Sigmoid colon (tissue), 3 donors: ENCODE results near the gene PLEKHG4B.

Experiments used
- CTCF ChIP-seq, 4 experiments: fragments of 450-650 bp in 3 of 4; fragments of 200-600 bp in 1 of 4; IDR thresholded peaks; one replicate each; pipeline ENCODE4 v1.5.1; 2016 to 2019; ENCODE audit warnings: antibody characterized with exemption in 4 of 4, mild to moderate bottlenecking in 3 of 4, moderate library complexity in 2 of 4
- POLR2A ChIP-seq, 2 donors: fragments of 450-650 bp; IDR thresholded peaks; one replicate each; pipeline ENCODE4 v1.6.1; 2016; ENCODE audit warnings: antibody characterized with exemption in 2 of 2, mild to moderate bottlenecking in 2 of 2, moderate library complexity in 2 of 2

DNA sequence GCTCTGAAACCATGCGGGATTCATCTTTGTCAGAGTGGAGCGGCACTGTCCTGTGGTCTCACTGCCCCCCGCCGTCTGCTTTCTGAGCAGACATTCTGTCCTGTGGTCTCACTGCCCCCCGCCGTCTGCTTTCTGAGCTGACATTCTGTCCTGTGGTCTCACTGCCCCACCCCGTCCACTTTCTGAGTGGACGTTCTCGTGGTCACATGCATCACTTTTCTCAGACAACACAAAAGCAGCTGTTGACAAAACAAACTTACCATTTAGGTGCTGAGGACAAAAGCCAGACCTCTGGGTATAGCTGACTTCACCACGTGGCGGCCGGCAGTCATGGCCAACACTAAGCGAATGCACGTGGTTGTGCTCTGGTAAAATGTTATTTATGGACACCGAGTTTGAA is 102.1 kb downstream of the PLEKHG4B start:
- no peak for TF ChIP-seq CTCF (IDR thresholded peaks at IDR 0.05)
- TF ChIP-seq POLR2A (IDR thresholded peaks at IDR 0.05): no peak
